Activated CD4-positive, alpha-beta T cell treated with anti-CD3 and anti-CD28 coated beads, Interleukin-2, amount 10 ng/mL, durations not matched to agents 7 days and 5 days (primary cell): ENCODE data around the gene SIT1. TPM values are rescaled to one million over a fixed set of nuclear protein-coding genes. Genes with fewer than 3 reads are reported as not detected.
A peak's percentile ranks its signal among the peaks of the same experiment; 100 is the strongest.
"Not testable (repeated sequence)": the region's sequence is repeated elsewhere in the genome, so short reads cannot be mapped to it uniquely, and the experiment has no call there.

Experiments used
- CTCF ChIA-PET: fragments of 350-600 bp; sonication (Branson Sonifier 250); formaldehyde crosslinking; loops from one replicate; lab custom pipeline; 2021; ENCODE audit warnings: antibody characterized with exemption; lab: Charles Lee
- POLR2A ChIA-PET: fragments of 350-600 bp; sonication (Branson Sonifier 250); formaldehyde crosslinking; loops from one replicate; lab custom pipeline; 2021; ENCODE audit warnings: antibody characterized with exemption; lab: Charles Lee
- DNase-seq: peaks from one replicate; pipeline ENCODE4 v3.0.0-alpha.2; 2020
- H3K27ac Mint-ChIP-seq: one replicate; pipeline ENCODE4 v1.8.0; 2021; ENCODE audit warnings: mild to moderate bottlenecking, moderate library complexity, mixed read lengths
- H3K27me3 Mint-ChIP-seq: one replicate; pipeline ENCODE4 v1.8.0; 2021; ENCODE audit warnings: mixed read lengths
- H3K36me3 Mint-ChIP-seq: one replicate; pipeline ENCODE4 v1.8.0; 2021; ENCODE audit warnings: low read depth, mixed read lengths
- H3K4me1 Mint-ChIP-seq: one replicate; pipeline ENCODE4 v1.8.0; 2021; ENCODE audit warnings: mixed read lengths
- H3K4me3 Mint-ChIP-seq: one replicate; pipeline ENCODE4 v1.8.0; 2021; ENCODE audit warnings: mild to moderate bottlenecking, moderate library complexity, mixed read lengths
- H3K9me3 Mint-ChIP-seq: one replicate; pipeline ENCODE4 v1.8.0; 2021; ENCODE audit warnings: mixed read lengths
- total RNA-seq, 2 experiments: library from RNA; stranded (reverse); gene quantifications; one replicate each; pipeline ENCODE4 v1.2.3, GENCODE V29; 2021

The SIT1 gene
- total RNA-seq, 2 experiments from 2014 or later, result 195 to 202 TPM

- Mint-ChIP-seq H3K9me3 (peaks cover 12% of the 10 kb centered on the region), H3K4me1 (peaks cover 61% of the 10 kb centered on the region), H3K27ac (peak overlapping the region; percentile 87), H3K36me3 (peaks cover 44% of the 10 kb centered on the region), H3K27me3 (no peaks in the 10 kb centered on the region), H3K4me3 (peak overlapping the region; percentile 41)
- ChIA-PET POLR2A (no interaction called here), CTCF (interaction anchor here (0.7 to 2.6 kb wide), 6 partner anchors 9 to 92 kb away, joined by 3 to 9 read pairs (median 4); partner anchors contain the start of gene TLN1)
- DNase-seq, result no peak
Observed at GRCh38 chr9:35639631-35640030, 11.1 kb downstream of the SIT1 start.

GRCh38 chr9:35639225-35639624 lies 11.5 kb downstream of the SIT1 start:
- Mint-ChIP-seq H3K36me3 (peaks cover 40% of the 10 kb centered on the region), H3K9me3 (peaks cover 12% of the 10 kb centered on the region), H3K27ac (peak overlapping the region; percentile 87), H3K4me3 (peak overlapping the region; percentile 41), H3K4me1 (peaks cover 57% of the 10 kb centered on the region)
- DNase-seq, H3K27me3 Mint-ChIP-seq, POLR2A ChIA-PET: not testable (repeated sequence)
- CTCF ChIA-PET, result interaction anchor here (0.7 to 2.6 kb wide), 6 partner anchors 9 to 92 kb away, joined by 3 to 9 read pairs (median 4); partner anchors contain the start of gene TLN1

GRCh38 chr9:35638751-35639150 lies 12.0 kb downstream of the SIT1 start:
- Mint-ChIP-seq H3K9me3 (peaks cover 12% of the 10 kb centered on the region), H3K36me3 (peaks cover 40% of the 10 kb centered on the region), H3K4me1 (peaks cover 57% of the 10 kb centered on the region), H3K27ac (peak overlapping the region; percentile 88)
- CTCF ChIA-PET, result interaction anchor here (0.6 to 2.6 kb wide), 6 partner anchors 8 to 58 kb away, joined by 3 to 9 read pairs (median 6); no protein-coding TSS in a partner anchor
- POLR2A ChIA-PET, H3K27me3 Mint-ChIP-seq, H3K4me3 Mint-ChIP-seq: not testable (repeated sequence)
- peak; percentile 47 for DNase-seq

- CTCF ChIA-PET, POLR2A ChIA-PET, DNase-seq, H3K4me3 Mint-ChIP-seq, H3K27ac Mint-ChIP-seq, H3K27me3 Mint-ChIP-seq: not testable (repeated sequence)
- Mint-ChIP-seq H3K4me1 (peaks cover 51% of the 10 kb centered on the region), H3K9me3 (peaks cover 12% of the 10 kb centered on the region), H3K36me3 (peaks cover 31% of the 10 kb centered on the region)
Observed at GRCh38 chr9:35637427-35637955, 13.2 kb downstream of the SIT1 start.

GRCh38 chr9:35636877-35637246 lies 13.9 kb downstream of the SIT1 start:
- H3K27ac Mint-ChIP-seq, H3K4me3 Mint-ChIP-seq, DNase-seq, POLR2A ChIA-PET, H3K27me3 Mint-ChIP-seq: not testable (repeated sequence)
- Mint-ChIP-seq H3K36me3 (peaks cover 31% of the 10 kb centered on the region), H3K9me3 (peaks cover 12% of the 10 kb centered on the region), H3K4me1 (peaks cover 51% of the 10 kb centered on the region)
- CTCF ChIA-PET, result interaction anchor here (0.8 to 1.6 kb wide), 2 partner anchors 10 to 18 kb away, joined by 3 to 4 read pairs; no protein-coding TSS in a partner anchor

- H3K4me3 Mint-ChIP-seq, result no peak overlapping the region
- ChIA-PET POLR2A (no interaction called here), CTCF (interaction anchor here (0.8 to 2.4 kb wide), 4 partner anchors 11 to 24 kb away, joined by 3 to 5 read pairs (median 4); partner anchors contain the start of genes CCDC107 and RMRP)
- peaks cover 47% of the 10 kb centered on the region for H3K4me1 Mint-ChIP-seq
- H3K36me3 Mint-ChIP-seq, result peaks cover 26% of the 10 kb centered on the region
- no peaks in the 10 kb centered on the region for H3K27me3 Mint-ChIP-seq
- peaks cover 9% of the 10 kb centered on the region for H3K9me3 Mint-ChIP-seq
- H3K27ac Mint-ChIP-seq, result no peak overlapping the region
- DNase-seq, result no peak
Observed at GRCh38 chr9:35636135-35636876, 14.4 kb downstream of the SIT1 start.

- no peak overlapping the region for H3K4me3 Mint-ChIP-seq
- CTCF ChIA-PET, result interaction anchor here (0.8 to 2.4 kb wide), 5 partner anchors 12 to 24 kb away, joined by 3 to 5 read pairs (median 4); partner anchors contain the start of genes CCDC107 and RMRP
- peaks cover 20% of the 10 kb centered on the region for H3K36me3 Mint-ChIP-seq
- no peak overlapping the region for H3K27ac Mint-ChIP-seq
- H3K27me3 Mint-ChIP-seq, result no peaks in the 10 kb centered on the region
- DNase-seq, result no peak
- peaks cover 5% of the 10 kb centered on the region for H3K9me3 Mint-ChIP-seq
- POLR2A ChIA-PET, result no interaction called here
- H3K4me1 Mint-ChIP-seq, result peaks cover 41% of the 10 kb centered on the region
Observed at GRCh38 chr9:35635730-35636129, 15.0 kb downstream of the SIT1 start.

GRCh38 chr9:35629597-35629996 lies 21.1 kb downstream of the SIT1 start:
- no peak overlapping the region for H3K27ac Mint-ChIP-seq
- no peak for DNase-seq
- H3K27me3 Mint-ChIP-seq, result no peaks in the 10 kb centered on the region
- no peak overlapping the region for H3K4me3 Mint-ChIP-seq
- H3K4me1 Mint-ChIP-seq, result no peaks in the 10 kb centered on the region
- ChIA-PET POLR2A (no interaction called here), CTCF (interaction anchor here (0.6 to 10.9 kb wide), 7 partner anchors 9 to 103 kb away, joined by 3 to 98 read pairs (median 5); partner anchors contain the start of genes CD72, CREB3, SIT1 and TLN1)
- H3K9me3 Mint-ChIP-seq, result no peaks in the 10 kb centered on the region
- H3K36me3 Mint-ChIP-seq, result no peaks in the 10 kb centered on the region

GRCh38 chr9:35628389-35628991 lies 22.2 kb downstream of the SIT1 start:
- H3K4me1 Mint-ChIP-seq, result no peaks in the 10 kb centered on the region
- no peaks in the 10 kb centered on the region for H3K27me3 Mint-ChIP-seq
- no peaks in the 10 kb centered on the region for H3K9me3 Mint-ChIP-seq
- no peak for DNase-seq
- no peak overlapping the region for H3K27ac Mint-ChIP-seq
- ChIA-PET CTCF (interaction anchor here (1.2 to 10.9 kb wide), 6 partner anchors 9 to 104 kb away, joined by 3 to 98 read pairs (median 8); partner anchors contain the start of genes CD72, CREB3, SIT1 and TLN1), POLR2A (no interaction called here)
- H3K4me3 Mint-ChIP-seq, result no peak overlapping the region
- H3K36me3 Mint-ChIP-seq, result no peaks in the 10 kb centered on the region

GRCh38 chr9:35627575-35627974 lies 23.2 kb downstream of the SIT1 start:
- Mint-ChIP-seq H3K36me3 (no peaks in the 10 kb centered on the region), H3K9me3 (no peaks in the 10 kb centered on the region), H3K4me3 (no peak overlapping the region), H3K4me1 (no peaks in the 10 kb centered on the region), H3K27me3 (no peaks in the 10 kb centered on the region), H3K27ac (no peak overlapping the region)
- ChIA-PET POLR2A (interaction anchor here (0.6 kb wide), 1 partner anchor 58 kb away, joined by 3 read pairs; no protein-coding TSS in a partner anchor), CTCF (interaction anchor here (1.8 to 10.9 kb wide), 4 partner anchors 13 to 22 kb away, joined by 5 to 98 read pairs (median 20); partner anchors contain the start of genes CD72 and SIT1)
- no peak for DNase-seq

GRCh38 chr9:35619800-35620158 lies 31.0 kb downstream of the SIT1 start:
- no peak for DNase-seq
- H3K27me3 Mint-ChIP-seq, result peaks cover 2% of the 10 kb centered on the region
- H3K4me3 Mint-ChIP-seq, result no peak overlapping the region
- ChIA-PET CTCF (interaction anchor here (1.0 to 2.6 kb wide), 10 partner anchors 9 to 262 kb away, joined by 3 to 24 read pairs (median 7); partner anchors contain the start of genes CCDC107, RMRP and TESK1), POLR2A (interaction anchor here (0.8 kb wide), 1 partner anchor 31 kb away, joined by 3 read pairs; the partner anchor contains the start of gene SIT1)
- H3K27ac Mint-ChIP-seq, result peak overlapping the region; percentile 85
- no peaks in the 10 kb centered on the region for H3K9me3 Mint-ChIP-seq
- peaks cover 45% of the 10 kb centered on the region for H3K4me1 Mint-ChIP-seq
- peaks cover 4% of the 10 kb centered on the region for H3K36me3 Mint-ChIP-seq
